NCI-H1694 (cell line): ENCODE results near the gene SNX12.
"Not testable (repeated sequence)": the region's sequence is repeated elsewhere in the genome, so short reads cannot be mapped to it uniquely, and the experiment has no call there.

Source experiments
- DNase-seq: peaks from one replicate; lab custom pipeline; 2025; lab: John Stamatoyannopoulos, UW

The SNX12 gene

GRCh38 chrX:71091263-71091662 lies 23.1 kb upstream of the SNX12 start:
- no peak for DNase-seq

GRCh38 chrX:71085900-71086299 lies 17.8 kb upstream of the SNX12 start:
- DNase-seq, result no peak

- no peak for DNase-seq
These were observed 14.7 kb upstream of the SNX12 start for GRCh38 chrX:71082822-71083221.

GRCh38 chrX:71082124-71082647 lies 14.1 kb upstream of the SNX12 start:
- no peak for DNase-seq

GRCh38 chrX:71081330-71082123 lies 13.4 kb upstream of the SNX12 start:
- no peak for DNase-seq

GRCh38 chrX:71070531-71070930 lies 2.4 kb upstream of the SNX12 start:
- no peak for DNase-seq

- DNase-seq, result no peak
These were observed 456 bp downstream of the SNX12 start for GRCh38 chrX:71067712-71068043.

GRCh38 chrX:71067089-71067488 lies 1.0 kb downstream of the SNX12 start:
- no peak for DNase-seq

GRCh38 chrX:71060127-71060526 lies 8.0 kb downstream of the SNX12 start:
- DNase-seq, result no peak

GRCh38 chrX:71057848-71058530 lies 10.1 kb downstream of the SNX12 start:
- DNase-seq, result no peak

GRCh38 chrX:71056867-71057266 lies 11.3 kb downstream of the SNX12 start:
- DNase-seq, result no peak

- no peak for DNase-seq
These were observed 14.9 kb downstream of the SNX12 start for GRCh38 chrX:71053217-71053621.

- DNase-seq, result no peak
These were observed 15.4 kb downstream of the SNX12 start for GRCh38 chrX:71052721-71053120.

- DNase-seq, result not testable (repeated sequence)
These were observed 20.2 kb downstream of the SNX12 start for GRCh38 chrX:71047891-71048290.

GRCh38 chrX:71017396-71017939 lies 50.7 kb downstream of the SNX12 start:
- DNase-seq, result no peak
